Endothelial cell of umbilical vein (primary cell): ENCODE measurements around the gene PIK3C2G. TPM values are rescaled to one million over a fixed set of nuclear protein-coding genes. Genes with fewer than 3 reads are reported as not detected.

Experiments used
- BruUV-seq: library from RNA; stranded (reverse); fragments of 400-500 nt; replicated peaks from 2 replicates; lab custom pipeline; 2021; lab: Mats Ljungman, UMichigan
- CTCF ChIA-PET: fragments of 300-600, 350-600 bp; sonication (Branson Sonifier 250); formaldehyde crosslinking; loops from one replicate; lab custom pipeline; 2021; ENCODE audit warnings: antibody characterized with exemption, inconsistent platforms; lab: Charles Lee
- POLR2A ChIA-PET: fragments of 300-600, 350-600 bp; sonication (Branson Sonifier 250); formaldehyde crosslinking; loops from one replicate; lab custom pipeline; 2021; ENCODE audit warnings: antibody characterized with exemption, inconsistent platforms; lab: Charles Lee
- DNase-seq: peaks from one replicate; pipeline ENCODE4 v3.0.0-alpha.2; 2011; ENCODE audit warnings: low read depth, low spot score
- FAIRE-seq: peaks from 2 replicates; lab custom pipeline; 2011; peaks lifted over from hg19 to GRCh38; lab: Jason Lieb, UNC
- H2AFZ ChIP-seq: 2 replicates; pipeline ENCODE4 v1.6.0; 2012; ENCODE audit warnings: low read depth, low read length, control low read depth, inconsistent platforms
- H3K27ac ChIP-seq: 2 replicates; pipeline ENCODE4 v1.5.1; 2011; ENCODE audit warnings: low read depth, mild to moderate bottlenecking, control low read depth, low read length, moderate library complexity; ENCODE audit not compliant: insufficient read depth
- H3K27me3 ChIP-seq, 2 experiments: 2 replicates each; pipeline versions ENCODE4 v1.6.0 to v1.6.1; 2011; ENCODE audit warnings: low read length in 2 of 2, mixed read lengths in 1 of 2; ENCODE audit not compliant: control insufficient read depth in 2 of 2, insufficient read depth in 2 of 2
- H3K36me3 ChIP-seq, 2 experiments: 2 replicates in 1 of 2; 3 replicates in 1 of 2; pipeline ENCODE4 v1.5.1; 2011; ENCODE audit warnings: low read length in 2 of 2, mild to moderate bottlenecking in 1 of 2, moderate library complexity in 1 of 2; ENCODE audit not compliant: control insufficient read depth in 2 of 2, insufficient read depth in 2 of 2; ENCODE audit errors: extremely low read depth in 1 of 2
- H3K4me1 ChIP-seq: 3 replicates; pipeline ENCODE4 v1.5.1; 2011; ENCODE audit warnings: mild to moderate bottlenecking, low read length; ENCODE audit not compliant: control insufficient read depth, insufficient read depth; ENCODE audit errors: extremely low read depth
- H3K4me2 ChIP-seq: 2 replicates; pipeline ENCODE4 v1.6.1; 2011; ENCODE audit warnings: low read length, control low read depth, mixed read lengths; ENCODE audit not compliant: insufficient read depth
- H3K4me3 ChIP-seq, 3 experiments: fragments of 200-600 bp in 1 of 3; sonication (generic), shearing (Covaris generic) in 1 of 3; replicated peaks in 1 of 3; 2 replicates each; pipeline ENCODE4 v1.5.1; 2011 to 2016; ENCODE audit warnings: control low read depth in 3 of 3, low read length in 3 of 3, mild to moderate bottlenecking in 2 of 3, inconsistent platforms in 1 of 3, low read depth in 1 of 3, moderate library complexity in 1 of 3; ENCODE audit not compliant: insufficient read depth in 1 of 3
- H3K79me2 ChIP-seq: 2 replicates; pipeline ENCODE4 v1.6.0; 2012; ENCODE audit warnings: low read length, inconsistent platforms; ENCODE audit not compliant: control insufficient read depth, insufficient read depth
- H3K9ac ChIP-seq: replicated peaks from 2 replicates; pipeline ENCODE3; 2011; ENCODE audit warnings: low read length, control low read depth; ENCODE audit not compliant: insufficient read depth; ENCODE audit errors: extremely low read depth
- H3K9me1 ChIP-seq: replicated peaks from 3 replicates; pipeline ENCODE4 v1.6.0; 2011; ENCODE audit warnings: mild to moderate bottlenecking, low read length; ENCODE audit not compliant: control insufficient read depth, insufficient read depth; ENCODE audit errors: extremely low read depth
- H3K9me3 ChIP-seq: replicated peaks from 2 replicates; pipeline ENCODE4 v1.5.1; 2012; ENCODE audit warnings: low read length, inconsistent platforms; ENCODE audit not compliant: control insufficient read depth, insufficient read depth
- H4K20me1 ChIP-seq: replicated peaks from 2 replicates; pipeline ENCODE3; 2011; ENCODE audit warnings: mild to moderate bottlenecking, low read length; ENCODE audit not compliant: control insufficient read depth, insufficient read depth; ENCODE audit errors: extremely low read depth
- CTCF ChIP-seq, 2 donors: IDR thresholded peaks; 1 replicate in 1 of 2; 2 replicates in 1 of 2; pipeline ENCODE4 v1.5.1; 2011; ENCODE audit warnings: low read length in 2 of 2, mild to moderate bottlenecking in 2 of 2, moderate library complexity in 2 of 2, control low read depth in 1 of 2, inconsistent platforms in 1 of 2, low read depth in 1 of 2; ENCODE audit not compliant: insufficient read depth in 1 of 2; ENCODE audit errors: extremely low read depth in 1 of 2
- EZH2 ChIP-seq: IDR thresholded peaks from 2 replicates; pipeline ENCODE4 v1.6.1; 2012; ENCODE audit warnings: borderline replicate concordance, low read depth, mild to moderate bottlenecking, moderate library complexity, low read length, inconsistent platforms; ENCODE audit not compliant: severe bottlenecking
- FOS ChIP-seq: IDR thresholded peaks from 2 replicates; pipeline ENCODE4 v1.6.1; 2011; ENCODE audit warnings: mild to moderate bottlenecking, low read length, moderate library complexity, borderline replicate concordance; ENCODE audit not compliant: insufficient read depth
- GATA2 ChIP-seq: IDR thresholded peaks from 2 replicates; pipeline ENCODE4 v1.7.0; 2011; ENCODE audit warnings: low read depth, mild to moderate bottlenecking, moderate library complexity, mixed read lengths, low read length; ENCODE audit not compliant: insufficient read length, insufficient read depth
- JUN ChIP-seq: IDR thresholded peaks from 2 replicates; pipeline ENCODE4 v1.6.1; 2011; ENCODE audit warnings: borderline replicate concordance, low read depth; ENCODE audit not compliant: insufficient read length, insufficient read depth
- MAX ChIP-seq: IDR thresholded peaks from 2 replicates; pipeline ENCODE4 v1.6.1; 2011; ENCODE audit not compliant: insufficient read depth, insufficient read length
- MYC ChIP-seq: IDR thresholded peaks from one replicate; pipeline ENCODE4 v1.6.1; 2011; ENCODE audit warnings: mild to moderate bottlenecking, low read depth, low read length
- POLR2A ChIP-seq: IDR thresholded peaks from 2 replicates; pipeline ENCODE4 v1.6.1; 2012; ENCODE audit warnings: low read depth, mild to moderate bottlenecking, control low read depth, low read length
- POLR2AphosphoS5 ChIP-seq: IDR thresholded peaks from 2 replicates; pipeline ENCODE4 v1.6.1; 2012; ENCODE audit warnings: low read depth, mild to moderate bottlenecking, control low read depth, low read length, moderate library complexity; ENCODE audit not compliant: insufficient read depth
- dilution Hi-C: fragments of 300-500 bp; cut with MboI; formaldehyde crosslinking; loops from one replicate; pipeline ENCODE4 v1.15.0; 2019; ENCODE audit warnings: low sequenced_read_pairs; ENCODE audit not compliant: extremely low pct_ligation_motif_present
- intact Hi-C: fragments of 100-400 bp; cut with micrococcal nuclease; formaldehyde crosslinking; loops from one replicate; pipeline ENCODE4 v1.10.0; 2022
- polyA plus RNA-seq, 4 experiments: library from polyadenylated mRNA; depleted of rRNA in 3 of 4; stranded (reverse) in 3 of 4; unstranded in 1 of 4; fragments of >200 nt; gene quantifications; 2 replicates each; pipeline versions ENCODE4 v1.2.1 to v1.2.3, GENCODE V29; 2011 to 2012; ENCODE audit warnings: missing spikeins in 1 of 4
- total RNA-seq: library from RNA; stranded (reverse); gene quantifications from 2 replicates; pipeline ENCODE4 v1.2.3, GENCODE V29; 2021

PIK3C2G gene
- total and polyA plus RNA-seq, 2 donors (not counting 3 experiments of a cell fraction or from before 2014, with no cell fraction given), result not detected

- dilution Hi-C loops (no loop called here), intact Hi-C loops (no loop called here)
- DNase-seq, result no peak
- BruUV-seq, result no TSS peak
- Histone ChIP-seq H4K20me1 (no peaks in the 10 kb centered on the region), H3K9ac (no peak overlapping the region), H3K4me1 (no peaks in the 10 kb centered on the region), H3K27me3 (no peaks in the 10 kb centered on the region), H3K9me3 (no peaks in the 10 kb centered on the region), H3K36me3 (no peaks in the 10 kb centered on the region), H3K27ac (no peak overlapping the region), H3K79me2 (no peaks in the 10 kb centered on the region), H3K4me3 (no peak overlapping the region), H3K4me2 (no peak overlapping the region), H2AFZ (no peak overlapping the region), H3K9me1 (no peaks in the 10 kb centered on the region)
- FAIRE-seq, result no peak
- TF ChIP-seq JUN, result no peak
- TF ChIP-seq POLR2A, result no peak
- TF ChIP-seq GATA2, result no peak
- TF ChIP-seq MYC, result no peak
- no peak for TF ChIP-seq POLR2AphosphoS5
- TF ChIP-seq FOS, result no peak
- TF ChIP-seq EZH2, result no peak
- TF ChIP-seq CTCF (IDR thresholded peaks at IDR 0.05; ENCODE audit: extremely low read depth in 1 of 2, insufficient read depth in 1 of 2, low read depth in 1 of 2, low read length in 2 of 2), result no peak
- no peak for TF ChIP-seq MAX
- ChIA-PET POLR2A (no interaction called here), CTCF (no interaction called here)
Observed at GRCh38 chr12:18658179-18658578, 396.9 kb downstream of the PIK3C2G start.
